GM21423 (cell line): ENCODE measurements around the gene CLPSL2.
"Not testable (repeated sequence)": the region's sequence is repeated elsewhere in the genome, so short reads cannot be mapped to it uniquely, and the experiment has no call there.

Source experiments
- ATAC-seq: cut with Tn5 transposase; IDR thresholded peaks from one replicate; pipeline ENCODE4 v1.9.1; 2021; ENCODE audit warnings: mild to moderate bottlenecking, moderate library complexity; ENCODE audit not compliant: unreplicated experiment

Gene CLPSL2, protein sequence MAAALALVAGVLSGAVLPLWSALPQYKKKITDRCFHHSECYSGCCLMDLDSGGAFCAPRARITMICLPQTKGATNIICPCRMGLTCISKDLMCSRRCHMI

DNA sequence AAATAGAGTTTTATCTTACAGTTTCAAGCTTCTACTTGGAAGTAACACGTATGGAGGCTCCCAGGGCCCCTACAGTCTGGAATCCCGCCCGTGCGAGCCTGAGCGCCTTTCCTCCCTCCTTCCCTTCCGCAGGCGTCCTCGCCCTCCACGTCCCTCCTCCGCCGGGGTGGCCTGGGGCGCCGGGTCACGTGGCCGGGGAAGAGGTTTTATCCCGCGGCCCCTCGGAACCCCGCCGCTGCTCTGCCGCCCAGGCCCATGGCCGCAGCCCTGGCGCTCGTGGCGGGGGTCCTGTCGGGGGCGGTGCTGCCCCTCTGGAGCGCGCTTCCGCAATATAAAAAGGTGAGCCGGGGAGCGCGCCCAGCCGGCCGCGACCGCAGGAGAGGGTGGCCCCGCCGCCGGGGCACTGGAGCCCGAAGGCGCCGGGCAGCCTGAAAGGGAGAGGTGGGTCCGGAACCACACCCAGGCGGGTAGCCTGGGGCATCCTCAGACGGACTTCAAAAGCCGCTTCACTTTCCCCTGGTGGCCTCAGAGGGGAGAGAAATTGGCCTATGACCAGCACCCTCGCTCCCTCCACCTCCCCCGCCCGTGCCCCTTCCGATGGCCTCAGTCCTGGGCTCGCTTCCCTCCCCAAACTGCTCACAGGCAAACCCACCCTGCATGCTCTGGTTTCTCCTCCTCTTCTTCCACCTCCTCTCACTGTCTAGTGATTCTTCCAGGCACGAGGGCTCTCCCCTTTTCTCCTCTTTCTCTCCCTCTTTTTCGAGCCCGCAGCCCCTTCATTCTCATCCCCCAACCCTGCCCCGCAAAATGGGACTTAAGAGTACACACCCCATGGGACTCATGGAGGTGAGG, at the start of gene CLPSL2:
Gene CLPSL2 (plus strand): TSS at position 235 of the 852 bp plus-strand sequence. CDS start 21 bp downstream, at position 256.
- ATAC-seq, result no peak

DNA sequence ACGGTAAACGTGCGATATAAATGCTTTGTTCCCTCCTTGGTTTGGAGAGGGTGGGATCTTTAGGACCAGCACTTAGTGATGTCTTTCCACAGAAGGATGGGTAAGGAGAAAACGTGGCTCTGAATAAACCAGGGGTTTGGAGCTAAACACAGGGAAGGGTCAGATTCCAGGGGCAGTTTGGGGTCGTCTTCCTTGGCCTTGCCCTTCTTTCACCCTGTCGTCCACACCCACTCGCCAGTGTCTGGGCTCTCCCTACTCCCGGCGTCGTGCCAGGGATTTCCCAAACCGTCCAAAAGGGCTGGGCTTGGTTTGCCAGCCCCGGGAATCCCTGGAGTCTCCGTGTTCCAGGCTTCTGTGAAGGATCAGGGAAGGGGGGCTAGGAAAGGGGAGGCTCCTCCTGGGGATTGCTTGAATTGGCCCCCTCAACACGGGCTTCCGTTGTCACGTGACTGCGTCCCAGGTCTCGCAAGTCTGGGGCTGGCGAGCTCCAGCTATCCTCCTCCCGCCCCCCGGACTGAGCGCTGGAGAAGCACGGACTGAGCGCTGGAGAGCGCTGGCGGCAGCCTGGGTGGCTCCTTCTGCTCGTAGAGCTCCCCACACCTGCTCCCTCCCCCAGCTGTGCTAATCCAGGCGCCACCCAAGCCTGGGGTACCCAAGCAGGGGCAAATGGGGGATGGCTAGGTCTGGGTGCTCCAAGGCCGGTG, 49.0 kb upstream of the CLPSL2 start:
- ATAC-seq, result peak; percentile 6

DNA sequence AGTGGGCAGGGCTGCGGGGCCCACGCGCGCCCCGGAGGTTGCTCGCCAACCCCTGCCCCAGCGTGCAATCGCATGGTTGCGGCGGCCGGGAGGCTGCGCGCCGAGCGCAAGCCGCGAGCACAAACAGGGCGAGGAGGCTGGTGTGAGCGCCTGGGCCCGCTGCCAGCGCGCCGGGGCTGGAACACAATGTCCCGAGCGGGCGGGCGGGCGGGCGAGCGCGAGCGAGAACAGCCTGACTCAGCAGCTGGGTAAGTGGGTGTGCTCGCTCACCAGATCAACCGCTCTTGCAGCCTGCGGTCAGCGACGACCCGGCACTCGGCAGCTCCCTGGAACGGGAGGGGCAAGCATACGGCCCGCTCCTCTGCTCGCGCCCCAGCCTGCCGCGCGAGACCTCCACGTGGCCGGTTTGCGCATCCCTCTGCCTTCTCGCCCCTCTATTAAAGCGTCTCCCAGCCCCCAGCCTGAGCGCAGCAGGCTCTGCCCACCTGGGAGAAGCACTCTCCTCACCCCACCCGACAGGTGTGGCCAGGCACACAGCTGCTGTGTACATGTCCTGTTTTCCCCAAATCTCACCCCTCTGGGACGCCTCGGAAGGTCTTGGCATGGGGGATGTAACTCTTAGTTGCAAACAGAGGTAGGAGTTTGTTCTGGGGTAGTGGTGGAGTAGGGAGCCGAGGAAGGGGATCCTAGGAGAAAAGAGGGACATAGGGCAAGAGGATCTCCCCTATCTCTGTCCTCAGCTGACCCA, 48.3 kb upstream of the CLPSL2 start:
- ATAC-seq, result peak; percentile 32

DNA sequence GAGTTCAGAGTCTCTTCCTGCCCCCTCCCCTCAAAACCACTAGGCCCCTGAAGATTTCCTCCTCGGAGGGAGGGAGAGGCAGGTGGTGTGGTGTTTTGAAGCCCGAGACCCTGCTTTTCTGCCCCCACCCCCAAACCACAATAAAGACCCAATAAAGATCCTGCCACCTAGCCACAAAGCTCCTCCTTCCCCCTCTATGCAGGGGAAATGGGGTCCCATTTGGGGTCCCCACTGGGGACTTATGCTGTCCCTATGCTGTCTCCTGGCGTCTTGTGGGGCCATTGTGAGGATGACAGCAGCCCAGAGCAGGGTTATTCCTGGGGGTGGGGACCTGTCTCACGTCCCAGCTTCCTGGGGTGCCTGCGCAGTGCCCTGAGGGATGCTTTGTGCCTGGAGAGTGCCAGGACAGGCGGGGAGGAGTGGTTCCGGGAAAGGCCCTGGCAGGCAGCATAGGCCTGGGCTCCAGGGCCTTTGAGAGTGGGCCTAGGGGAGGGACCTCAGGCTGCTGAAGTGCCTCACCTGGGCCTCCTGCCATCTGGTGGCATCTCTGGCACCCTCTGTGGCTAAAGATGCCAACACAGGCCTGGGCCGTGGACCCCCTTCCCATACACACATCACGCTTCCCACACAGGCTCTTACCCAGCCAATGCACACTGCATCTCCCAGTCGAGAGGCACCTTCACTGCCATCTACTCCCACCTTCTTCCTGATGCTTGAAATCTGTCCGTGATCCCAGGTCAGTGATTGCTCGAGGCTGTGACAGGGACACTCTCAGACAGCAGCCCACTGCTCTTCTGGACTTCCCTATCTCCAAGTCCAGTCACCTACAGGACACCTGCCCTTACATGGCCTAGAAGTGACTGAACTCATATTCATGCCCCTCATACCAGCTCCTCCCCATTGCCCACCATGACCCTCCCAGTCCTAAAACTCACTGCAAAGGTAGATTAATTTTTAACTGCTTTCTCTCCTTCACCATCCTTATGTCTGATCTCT, 47.4 kb upstream of the CLPSL2 start:
- no peak for ATAC-seq

DNA sequence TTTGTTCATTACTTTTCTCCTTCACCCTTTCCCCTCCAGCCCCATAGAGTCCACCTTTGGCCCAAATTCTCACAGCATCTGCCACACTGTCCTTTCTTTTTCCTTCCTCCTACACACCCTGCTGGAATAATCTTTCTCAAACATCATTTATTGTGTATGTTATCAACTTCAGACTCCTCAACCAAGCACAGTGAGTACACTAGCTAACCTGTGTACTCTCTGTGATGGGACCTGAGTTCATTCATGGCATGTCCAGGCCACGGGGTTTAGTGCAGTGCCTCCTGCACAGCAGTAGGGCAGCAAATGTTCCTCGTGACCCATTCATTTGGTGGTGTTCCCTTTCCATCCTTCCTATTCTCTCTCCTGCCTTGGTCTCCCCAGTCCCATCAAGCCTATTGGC, 46.7 kb upstream of the CLPSL2 start:
- no peak for ATAC-seq

DNA sequence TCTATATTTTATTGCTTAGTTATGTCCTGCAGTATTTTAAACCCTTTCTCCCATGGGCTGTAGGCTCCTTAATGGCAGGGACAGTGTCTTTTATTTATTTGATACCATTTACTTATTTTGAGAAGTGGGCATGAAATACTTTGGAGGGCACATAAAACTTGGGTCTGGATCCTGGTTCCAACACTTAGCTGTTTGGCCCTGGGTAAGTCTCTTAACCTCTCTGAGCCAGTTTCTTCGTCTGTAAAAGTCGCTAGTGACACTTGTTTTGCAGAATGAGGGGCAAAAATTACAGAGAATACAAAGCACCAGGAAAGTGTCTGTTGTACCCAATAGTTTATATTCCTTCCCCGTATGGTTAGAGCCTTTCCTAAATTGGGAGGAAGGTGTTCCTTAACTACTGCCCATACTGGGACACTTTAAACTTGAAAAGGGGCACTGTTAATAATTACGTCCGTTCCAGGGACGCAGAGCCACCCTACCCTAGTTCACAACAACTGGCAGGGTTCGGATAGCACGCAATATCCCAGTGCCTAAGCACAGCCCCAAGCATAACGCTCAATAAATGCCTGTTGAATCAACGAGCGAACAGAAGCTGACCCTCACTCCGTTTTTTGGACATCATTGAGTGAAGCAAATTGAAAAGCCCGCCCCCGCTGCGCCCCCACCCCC, 45.5 kb upstream of the CLPSL2 start:
- ATAC-seq, result no peak

DNA sequence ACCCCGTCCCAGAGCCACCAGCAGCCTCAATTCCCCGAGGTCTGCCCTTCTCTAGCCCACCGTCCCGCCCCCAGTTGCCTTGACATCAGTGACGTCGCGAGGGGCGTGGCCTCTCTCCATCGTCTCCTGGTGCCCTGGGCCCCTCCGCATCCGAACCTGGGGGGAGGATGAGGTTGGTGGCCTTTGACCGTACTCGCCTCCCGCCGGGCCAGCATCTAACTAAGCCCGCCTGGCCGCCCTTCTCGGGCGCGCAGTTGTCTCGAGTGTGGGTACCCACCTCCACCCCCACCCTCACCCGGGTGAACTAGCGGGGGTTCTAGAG, 45.0 kb upstream of the CLPSL2 start:
- peak; percentile 44 for ATAC-seq

DNA sequence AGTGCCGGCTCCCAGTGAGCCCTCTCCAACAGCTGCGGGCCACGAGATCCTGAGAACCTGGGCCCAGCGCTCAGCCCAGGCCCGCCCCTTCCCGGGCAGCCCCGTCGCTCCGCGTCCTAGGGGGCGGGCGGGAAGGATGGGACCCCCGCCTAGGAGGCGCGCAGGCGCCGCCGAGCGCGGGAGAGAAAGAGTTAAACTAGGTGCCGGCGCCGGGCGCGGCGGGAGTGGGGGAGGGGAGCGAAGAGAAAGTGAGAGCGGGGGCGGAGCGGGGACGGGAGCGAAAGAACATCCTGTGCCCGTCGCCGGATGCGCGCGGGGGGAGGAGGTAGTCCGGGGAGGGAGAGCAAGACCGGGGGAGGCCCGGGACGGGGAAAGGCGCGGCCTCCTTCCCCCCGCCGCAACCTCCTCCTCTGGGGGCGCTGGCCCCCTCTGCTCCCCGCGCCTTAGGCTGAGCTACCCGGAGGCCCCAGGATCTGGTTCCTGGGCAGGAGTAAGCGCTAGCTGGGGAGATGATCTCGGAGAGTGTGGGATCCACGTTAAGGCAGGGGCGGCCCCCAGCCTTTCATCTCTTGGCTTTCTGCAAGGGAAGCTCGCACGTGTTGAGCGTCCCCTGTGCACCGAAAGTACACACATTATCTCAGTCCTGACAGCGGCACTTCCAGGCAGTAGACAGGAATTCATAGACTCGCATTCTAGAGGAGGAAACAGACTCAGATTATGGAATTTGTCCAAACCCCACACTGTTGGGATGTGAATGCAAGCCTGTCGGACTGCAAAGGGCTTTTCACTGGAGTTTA, 44.5 kb upstream of the CLPSL2 start:
- ATAC-seq, result peak; percentile 51

DNA sequence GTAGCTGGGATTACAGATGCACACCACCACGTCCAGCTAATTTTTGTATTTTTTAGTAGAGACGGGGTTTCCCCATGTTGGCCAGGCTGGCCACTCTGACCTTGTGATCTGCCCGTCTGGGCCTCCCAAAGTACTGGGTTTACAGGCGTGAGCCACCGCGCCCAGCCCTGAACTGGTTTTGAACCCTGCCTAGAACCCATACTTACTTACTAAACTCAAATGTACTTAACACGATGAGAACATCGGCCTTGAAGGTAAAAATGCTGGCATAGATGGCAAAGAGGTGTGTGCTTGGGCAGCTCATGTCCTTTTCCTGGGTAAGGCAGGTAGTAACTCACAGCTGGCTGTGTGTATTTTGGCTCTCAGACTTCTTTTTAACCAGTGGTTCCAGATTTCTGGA, 42.8 kb upstream of the CLPSL2 start:
- no peak for ATAC-seq

DNA sequence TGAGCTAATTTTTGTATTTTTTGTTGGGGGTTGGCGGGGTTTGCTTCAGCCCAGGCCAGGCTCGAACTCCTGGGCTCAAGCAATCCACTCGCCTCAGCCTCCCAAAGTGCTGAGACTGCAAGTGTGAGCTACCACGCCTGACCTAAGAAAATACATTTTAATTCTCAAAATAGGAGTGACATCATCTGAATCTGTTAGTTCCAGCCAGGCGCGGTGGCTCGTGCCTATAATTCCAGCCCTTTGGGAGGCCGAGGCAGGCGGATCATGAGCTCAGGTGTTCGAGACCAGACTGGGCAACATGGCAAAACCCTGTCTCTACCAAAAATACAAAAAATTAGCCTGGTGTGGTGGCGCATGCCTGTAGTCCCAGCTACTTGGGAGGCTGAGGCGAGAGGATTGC, 42.1 kb upstream of the CLPSL2 start:
- not testable (repeated sequence) for ATAC-seq

DNA sequence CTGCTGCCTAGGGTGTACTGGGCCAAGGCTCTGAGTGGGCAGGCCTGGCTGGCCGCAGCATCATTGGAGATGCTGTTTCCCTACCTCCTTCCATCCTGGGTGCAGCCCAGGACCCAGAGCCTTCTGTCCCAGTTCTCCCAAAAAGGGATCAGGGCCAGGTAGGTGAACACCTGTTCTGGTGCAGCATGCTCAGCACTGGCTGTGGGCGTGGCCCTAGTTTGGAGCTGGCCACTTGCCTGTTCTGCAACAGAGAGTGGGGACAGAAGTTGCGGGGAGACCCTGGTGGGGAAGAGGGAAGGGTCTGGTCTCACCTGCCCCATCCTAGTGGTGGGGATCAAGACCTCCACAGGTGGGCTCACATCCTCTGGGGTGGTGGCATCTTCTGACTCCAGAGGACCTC, 40.9 kb upstream of the CLPSL2 start:
- ATAC-seq, result no peak

DNA sequence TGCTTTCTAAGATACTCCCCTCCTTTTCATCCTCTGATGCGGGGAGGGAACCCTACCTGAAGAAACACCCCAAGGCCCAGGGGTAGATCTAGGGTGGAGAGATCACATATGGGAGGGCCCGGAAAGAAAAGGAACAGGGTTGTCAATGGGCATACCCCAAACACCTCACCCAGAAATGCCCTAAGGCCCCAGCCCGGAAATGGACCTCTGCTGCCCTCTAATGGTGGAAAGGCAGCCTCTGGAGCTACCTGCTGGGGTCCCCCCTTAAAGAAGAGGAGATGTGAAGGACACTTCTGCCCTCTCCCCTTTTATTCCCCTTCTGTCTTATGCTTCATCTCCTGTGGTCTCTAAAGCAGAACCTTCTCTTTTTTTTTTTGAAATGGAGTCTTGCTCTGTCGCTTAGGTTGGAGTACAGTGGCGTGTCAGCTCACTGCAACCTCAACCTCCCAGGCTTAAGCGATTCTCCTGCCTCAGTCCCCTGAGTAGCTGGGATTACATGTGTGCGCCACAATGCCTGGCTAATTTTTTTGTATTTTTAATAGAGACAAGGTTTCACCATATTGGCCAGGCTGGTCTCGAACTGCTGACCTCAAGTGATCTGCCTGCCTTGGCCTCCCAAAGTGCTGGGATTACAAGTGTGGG, 40.0 kb upstream of the CLPSL2 start:
- ATAC-seq, result no peak

DNA sequence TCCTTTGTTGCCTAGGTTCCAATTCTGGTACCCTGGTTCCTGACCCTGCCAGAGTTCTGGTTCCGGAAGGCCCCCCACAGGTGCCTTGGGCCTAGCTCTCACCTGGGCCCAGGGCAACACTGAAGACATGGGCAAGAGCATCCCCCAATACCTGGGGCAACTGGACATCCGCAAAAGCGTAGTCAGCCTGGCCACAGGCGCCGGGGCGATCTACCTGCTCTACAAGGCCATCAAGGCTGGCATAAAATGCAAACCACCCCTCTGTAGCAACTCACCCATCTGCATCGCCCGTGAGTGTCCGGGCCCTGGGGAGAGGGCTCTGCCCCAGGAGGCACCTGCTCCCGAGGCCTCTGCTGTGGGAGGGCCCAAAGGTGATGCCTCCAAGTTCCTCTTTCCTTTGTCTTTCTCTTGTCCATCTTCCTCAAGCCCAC, 39.4 kb upstream of the CLPSL2 start, which contains the start of gene ARMC12:
Gene ARMC12 (plus strand): TSS at position 51 of the 431 bp plus-strand sequence. CDS start 77 bp downstream, at position 128.
- ATAC-seq, result no peak

DNA sequence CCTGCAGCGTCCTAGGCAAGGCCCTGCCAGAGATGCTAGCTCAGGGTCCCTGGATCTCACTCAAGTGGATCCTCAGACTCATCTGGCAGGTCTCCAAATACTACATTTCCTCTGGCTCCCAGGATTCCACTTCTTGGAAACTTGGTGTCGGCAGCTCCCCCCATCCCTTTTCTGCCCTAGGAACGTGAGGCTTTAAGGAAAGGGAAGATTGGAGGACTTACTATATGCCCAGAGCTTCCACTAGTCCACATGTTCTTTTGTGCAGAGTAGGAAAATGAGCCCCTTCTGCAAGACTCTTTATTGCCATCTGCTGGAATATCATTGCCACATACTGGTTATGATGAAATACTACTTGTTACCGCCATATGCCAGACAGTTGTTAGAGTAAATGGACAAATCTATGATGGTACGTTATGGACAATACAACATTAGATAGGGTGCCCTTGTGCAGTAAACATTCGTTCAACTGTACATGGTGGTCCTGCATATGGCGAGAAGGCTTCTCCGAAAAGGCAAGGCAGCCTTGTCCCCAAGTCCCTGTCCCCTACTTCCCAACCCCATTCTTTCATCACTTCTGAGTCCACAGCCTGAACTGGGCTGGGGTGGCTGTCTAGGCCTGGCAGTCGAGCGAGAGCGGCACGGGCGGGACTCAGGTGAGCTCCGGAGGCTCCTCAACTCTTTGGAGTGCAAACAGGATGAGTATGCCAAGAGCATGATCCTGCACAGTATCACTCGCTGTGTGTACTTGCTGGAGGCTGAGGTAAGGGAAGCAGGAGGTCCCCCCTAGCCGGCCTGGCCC, 38.8 kb upstream of the CLPSL2 start:
- ATAC-seq, result peak; percentile 41

DNA sequence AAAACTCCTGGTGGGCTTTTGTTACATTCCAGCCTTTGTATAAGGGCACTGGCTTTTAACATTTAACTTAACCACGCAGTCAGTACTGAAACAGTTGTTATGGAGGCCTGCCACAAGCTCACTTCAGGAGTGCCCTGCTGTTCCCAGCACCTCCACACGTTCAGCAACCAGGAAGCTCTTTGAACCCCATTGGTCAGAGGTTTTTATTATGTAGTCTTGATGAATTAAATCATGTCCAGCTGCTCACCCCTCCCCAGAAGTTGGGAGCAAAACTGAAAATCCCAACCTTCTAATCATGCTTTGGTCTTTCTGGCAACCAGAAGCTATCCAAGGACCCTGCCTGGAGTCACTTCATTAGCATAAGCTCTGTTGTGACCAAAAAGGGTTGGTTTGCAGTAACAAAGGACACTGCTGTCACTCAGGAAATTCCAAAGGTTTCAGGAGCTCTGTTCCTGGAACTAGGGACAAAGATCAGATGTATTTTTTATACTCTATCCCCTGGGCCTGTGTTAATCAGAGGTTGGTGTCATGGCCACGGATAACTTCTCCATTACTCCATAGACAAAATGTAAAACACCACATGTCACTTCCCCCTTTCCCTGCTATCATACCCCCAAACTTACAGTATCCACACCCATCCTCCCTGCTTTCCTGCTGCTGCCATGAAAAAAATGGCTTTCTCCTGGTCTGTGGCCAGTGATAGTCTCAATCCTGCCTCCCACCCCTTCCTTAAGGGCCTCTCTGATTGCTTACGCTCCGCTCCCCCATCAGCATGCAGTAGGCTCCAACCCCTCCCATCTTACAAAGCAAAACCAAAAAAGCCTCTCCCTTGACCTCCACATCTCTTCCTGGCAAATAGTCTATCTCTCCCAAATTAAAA, 36.5 kb upstream of the CLPSL2 start:
- ATAC-seq, result no peak

DNA sequence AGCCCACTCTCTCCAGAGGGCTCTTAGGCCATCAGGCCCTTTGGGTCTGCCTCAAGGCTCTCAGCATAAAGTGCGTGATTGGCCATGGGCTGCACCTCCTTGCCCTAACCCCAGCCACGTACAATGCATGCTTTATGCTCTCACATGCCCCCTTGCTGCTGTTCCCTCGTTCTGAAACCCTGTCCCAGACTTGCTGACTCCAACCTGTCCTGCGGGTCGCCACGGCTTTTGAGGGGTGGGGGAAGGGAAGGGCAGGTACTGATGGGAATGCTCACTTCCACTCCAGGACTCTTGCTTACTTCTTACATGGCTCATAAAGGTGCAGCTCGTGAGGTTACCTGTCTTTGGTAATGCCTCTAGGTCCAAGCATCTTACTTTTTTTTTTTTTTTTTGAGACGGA, 33.6 kb upstream of the CLPSL2 start:
- no peak for ATAC-seq
